ENCODE measurements around the gene ZP3. TPM values are rescaled to one million over a fixed set of nuclear protein-coding genes. Genes with fewer than 3 reads are reported as not detected.
"Not testable (repeated sequence)": the region's sequence is repeated elsewhere in the genome, so short reads cannot be mapped to it uniquely, and the experiment has no call there.

ZP3 gene
- total and polyA plus RNA-seq, 10 of the 15 experiments (the other 5 are each of a cell fraction or from before 2014, with no cell fraction given): 0.39 to 5.1 (median 2.5) TPM

DNA sequence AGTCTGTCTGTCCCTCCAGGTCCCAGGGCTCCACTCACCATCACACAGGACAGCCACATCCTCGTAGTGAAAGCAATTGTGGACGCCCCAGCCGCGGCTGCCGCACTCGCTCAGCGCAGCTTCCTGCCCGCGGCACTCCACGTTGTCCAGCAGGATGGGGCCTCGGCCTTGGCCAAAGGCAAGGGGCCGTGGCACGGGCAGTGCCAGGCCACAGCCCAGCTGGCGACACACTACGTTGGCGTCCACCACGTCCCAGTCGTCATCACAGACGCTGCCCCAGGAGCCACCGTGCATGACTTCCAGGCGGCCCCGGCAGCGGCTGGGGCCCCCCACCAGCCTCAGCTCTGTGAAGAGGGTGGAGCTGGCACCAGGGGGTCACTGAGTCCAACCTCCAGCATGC lies 24.5 kb upstream of the ZP3 start (continued):
- TF ChIP-seq MTA3 (IDR thresholded peaks at IDR 0.05; ENCODE audit: borderline replicate concordance, low read length) (no peak), POLR2AphosphoS5 (IDR thresholded peaks at IDR 0.05; ENCODE audit: low read length) (no peak), DPF2 (IDR thresholded peaks at IDR 0.05) (no peak), RFX5 (IDR thresholded peaks at IDR 0.05; ENCODE audit: low read depth, low read length) (no peak)

DNA sequence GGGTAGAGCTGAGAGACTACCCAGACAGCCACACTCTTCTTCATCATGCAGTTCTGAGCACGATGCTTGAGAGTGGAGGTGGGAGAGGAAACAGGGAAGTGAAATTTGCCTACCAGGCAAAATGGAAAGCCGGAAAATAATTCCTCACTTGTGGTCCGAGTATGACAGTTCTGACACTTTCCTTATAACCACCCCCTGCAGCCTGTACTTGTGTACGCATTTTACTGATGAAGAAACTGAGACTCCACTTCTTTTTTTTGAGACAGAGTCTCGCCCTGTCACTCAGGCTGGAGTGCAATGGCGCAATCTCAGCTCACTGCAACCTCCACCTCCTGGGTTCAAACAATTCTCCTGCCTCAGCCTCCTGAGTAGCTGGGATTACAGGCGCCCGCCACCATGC lies 21.7 kb upstream of the ZP3 start:
- H3K4me2 ChIP-seq (ENCODE audit: control insufficient read depth, insufficient read depth); H2AFZ ChIP-seq (ENCODE audit: control insufficient read depth, low read depth, low read length); DNase-seq (ENCODE audit: low read depth, low spot score); SMC1A ChIA-PET (ENCODE audit: uncharacterized antibody, unreplicated experiment); H3K27me3 ChIP-seq (replicated peaks in 1 of 2; ENCODE audit: control insufficient read depth in 2 of 2, insufficient read depth in 2 of 2, low read length in 1 of 2); CTCF ChIA-PET; H3K36me3 ChIP-seq (ENCODE audit: control insufficient read depth in 2 of 2, insufficient read depth in 2 of 2, low read length in 1 of 2); H3K27ac ChIP-seq (ENCODE audit: control insufficient read depth, insufficient read depth); in situ Hi-C loops (cut with MboI); BruUV-seq (replicated peaks); H3K4me3 ChIP-seq; intact Hi-C loops (cut with micrococcal nuclease; ENCODE audit: unreplicated experiment); H3K4me1 ChIP-seq (ENCODE audit: control insufficient read depth, insufficient read depth, low read length); H3K79me2 ChIP-seq (ENCODE audit: control insufficient read depth, insufficient read depth, low read length); H3K9me3 ChIP-seq (replicated peaks; ENCODE audit: control insufficient read depth, insufficient read depth, low read length); H4K20me1 ChIP-seq (ENCODE audit: control insufficient read depth, insufficient read depth); RAD21 ChIA-PET (ENCODE audit: unreplicated experiment); H3K9ac ChIP-seq (ENCODE audit: control insufficient read depth, insufficient read depth, low read length); FAIRE-seq: not testable (repeated sequence)
- TF ChIP-seq SPI1 (IDR thresholded peaks at IDR 0.05; ENCODE audit: borderline replicate concordance, insufficient read depth, low read depth, low read length) (peak; percentile 31; the same call in 1 of the 2 replicates), IKZF1 (conservative IDR thresholded peaks at IDR 0.05) (peak; percentile 33)
- TF ChIP-seq, protein P1, sequence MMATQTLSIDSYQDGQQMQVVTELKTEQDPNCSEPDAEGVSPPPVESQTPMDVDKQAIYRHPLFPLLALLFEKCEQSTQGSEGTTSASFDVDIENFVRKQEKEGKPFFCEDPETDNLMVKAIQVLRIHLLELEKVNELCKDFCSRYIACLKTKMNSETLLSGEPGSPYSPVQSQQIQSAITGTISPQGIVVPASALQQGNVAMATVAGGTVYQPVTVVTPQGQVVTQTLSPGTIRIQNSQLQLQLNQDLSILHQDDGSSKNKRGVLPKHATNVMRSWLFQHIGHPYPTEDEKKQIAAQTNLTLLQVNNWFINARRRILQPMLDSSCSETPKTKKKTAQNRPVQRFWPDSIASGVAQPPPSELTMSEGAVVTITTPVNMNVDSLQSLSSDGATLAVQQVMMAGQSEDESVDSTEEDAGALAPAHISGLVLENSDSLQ (IDR thresholded peaks at IDR 0.05): peak; percentile 57; the same call in 1 of the 2 replicates
- whole genome bisulfite sequencing (ENCODE audit: insufficient coverage, insufficient replicate concordance, low lambda C conversion rate, missing lambda C conversion rate): 42% methylated on average over 8 of the region's 8 CpGs
- ATAC-seq: peak; percentile 36; the same call in 2 of the 3 replicates
- POLR2A ChIA-PET: interaction anchor here (0.6 kb wide), 1 partner anchor 15 kb away, joined by 5 read pairs; no protein-coding TSS in a partner anchor

All from GM12878 (cell line).